ENCODE data around the gene PPFIA3. TPM values are rescaled to one million over a fixed set of nuclear protein-coding genes. Genes with fewer than 3 reads are reported as not detected.

The PPFIA3 gene
- total and polyA plus RNA-seq, 2 of the 4 experiments (the other 2 are of a cell fraction) = 0.90 to 2.4 TPM

GRCh38 chr19:49109051-49109450 is 10.3 kb upstream of the PPFIA3 start:
- no peak overlapping the region for H2AK5ac ChIP-seq (ENCODE audit: low read depth, low read length)
- no peaks in the 10 kb centered on the region for H3K9me3 ChIP-seq (ENCODE audit: control insufficient read depth, insufficient read depth, low read length)
- CTCF ChIA-PET = interaction anchor here (1.1 to 1.5 kb wide), 2 partner anchors 11 to 90 kb away, joined by 3 to 4 read pairs; no protein-coding TSS in a partner anchor
- peaks cover 4% of the 10 kb centered on the region for H3K4me1 ChIP-seq (ENCODE audit: control insufficient read depth, insufficient read depth, low read length)
- dilution Hi-C loops (cut with HindIII; ENCODE audit: low sequenced_read_pairs, unreplicated experiment) (no loop called here), in situ Hi-C loops (cut with MboI; ENCODE audit: low sequenced_read_pairs) (no loop called here), intact Hi-C loops (cut with micrococcal nuclease) (no loop called here)
- H3K4me3 ChIP-seq (ENCODE audit: insufficient read depth, low read depth, low read length) = no peak overlapping the region
- no peak overlapping the region for H3K14ac ChIP-seq (replicated peaks; ENCODE audit: low read depth, low read length)
- H3K4me2 ChIP-seq (ENCODE audit: low read depth, low read length) = no peak overlapping the region
- no TSS peak for BruUV-seq (replicated peaks)
- H2AFZ ChIP-seq (replicated peaks; ENCODE audit: low read length, poor library complexity) = no peak overlapping the region
- no peak overlapping the region for H2BK120ac ChIP-seq (ENCODE audit: low read depth, low read length)
- no peak overlapping the region for H2BK5ac ChIP-seq (ENCODE audit: low read depth, low read length, poor library complexity, severe bottlenecking)
- H4K20me1 ChIP-seq (ENCODE audit: insufficient read depth, low read length) = peaks cover 37% of the 10 kb centered on the region
- no peak overlapping the region for H2BK15ac ChIP-seq (ENCODE audit: low read depth, low read length)
- peaks cover 53% of the 10 kb centered on the region for H3K36me3 ChIP-seq (ENCODE audit: control insufficient read depth, insufficient read depth, low read length)
- H3K56ac ChIP-seq (ENCODE audit: extremely low read depth, insufficient read depth, low read length) = no peak overlapping the region
- DNase-seq = no peak
- H3K79me1 ChIP-seq (ENCODE audit: low read depth in 1 of 2, low read length in 2 of 2) = peaks cover 8 to 48% of the 10 kb centered on the region in 2 experiments; a peak in 3 of 4 replicates
- ATAC-seq (ENCODE audit: low read depth) = no peak
- H3K27ac ChIP-seq (ENCODE audit: insufficient read depth, low read length) = no peak overlapping the region
- 83% methylated on average over 4 of the region's 5 CpGs; no CpG with 5 or more reads in 1 of the 2 experiments for WGBS, 2 experiments (ENCODE audit: extremely low coverage in 2 of 2, insufficient read length in 1 of 2)
- H2AK9ac ChIP-seq (replicated peaks; ENCODE audit: low read depth, low read length, poor library complexity) = no peak overlapping the region
- H2BK20ac ChIP-seq (ENCODE audit: low read depth, low read length) = no peak overlapping the region
- no peak overlapping the region for H4K91ac ChIP-seq (ENCODE audit: insufficient read depth, low read depth, low read length)
- H3K27me3 ChIP-seq (ENCODE audit: control insufficient read depth, insufficient read depth, low read length) = no peaks in the 10 kb centered on the region
- H4K8ac ChIP-seq (ENCODE audit: low read depth in 2 of 2, low read length in 2 of 2) = no peak overlapping the region
- H3K9me1 ChIP-seq (ENCODE audit: insufficient read depth, low read length) = peaks cover 15% of the 10 kb centered on the region
- H4K5ac ChIP-seq (ENCODE audit: low read depth, low read length) = no peak overlapping the region
- POLR2A ChIA-PET (ENCODE audit: unreplicated experiment) = no interaction called here
- H3K4ac ChIP-seq (ENCODE audit: low read depth, low read length) = no peak overlapping the region
- TF ChIP-seq, protein P1, sequence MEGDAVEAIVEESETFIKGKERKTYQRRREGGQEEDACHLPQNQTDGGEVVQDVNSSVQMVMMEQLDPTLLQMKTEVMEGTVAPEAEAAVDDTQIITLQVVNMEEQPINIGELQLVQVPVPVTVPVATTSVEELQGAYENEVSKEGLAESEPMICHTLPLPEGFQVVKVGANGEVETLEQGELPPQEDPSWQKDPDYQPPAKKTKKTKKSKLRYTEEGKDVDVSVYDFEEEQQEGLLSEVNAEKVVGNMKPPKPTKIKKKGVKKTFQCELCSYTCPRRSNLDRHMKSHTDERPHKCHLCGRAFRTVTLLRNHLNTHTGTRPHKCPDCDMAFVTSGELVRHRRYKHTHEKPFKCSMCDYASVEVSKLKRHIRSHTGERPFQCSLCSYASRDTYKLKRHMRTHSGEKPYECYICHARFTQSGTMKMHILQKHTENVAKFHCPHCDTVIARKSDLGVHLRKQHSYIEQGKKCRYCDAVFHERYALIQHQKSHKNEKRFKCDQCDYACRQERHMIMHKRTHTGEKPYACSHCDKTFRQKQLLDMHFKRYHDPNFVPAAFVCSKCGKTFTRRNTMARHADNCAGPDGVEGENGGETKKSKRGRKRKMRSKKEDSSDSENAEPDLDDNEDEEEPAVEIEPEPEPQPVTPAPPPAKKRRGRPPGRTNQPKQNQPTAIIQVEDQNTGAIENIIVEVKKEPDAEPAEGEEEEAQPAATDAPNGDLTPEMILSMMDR (conservative IDR thresholded peaks at IDR 0.05; ENCODE audit: low read depth, low read length) = no peak
- no peak for TF ChIP-seq SMC3 (IDR thresholded peaks at IDR 0.05; ENCODE audit: low read depth, low read length)
- no peak for TF ChIP-seq BHLHE40 (IDR thresholded peaks at IDR 0.05; ENCODE audit: low read depth, low read length)
- TF ChIP-seq, protein P2, sequence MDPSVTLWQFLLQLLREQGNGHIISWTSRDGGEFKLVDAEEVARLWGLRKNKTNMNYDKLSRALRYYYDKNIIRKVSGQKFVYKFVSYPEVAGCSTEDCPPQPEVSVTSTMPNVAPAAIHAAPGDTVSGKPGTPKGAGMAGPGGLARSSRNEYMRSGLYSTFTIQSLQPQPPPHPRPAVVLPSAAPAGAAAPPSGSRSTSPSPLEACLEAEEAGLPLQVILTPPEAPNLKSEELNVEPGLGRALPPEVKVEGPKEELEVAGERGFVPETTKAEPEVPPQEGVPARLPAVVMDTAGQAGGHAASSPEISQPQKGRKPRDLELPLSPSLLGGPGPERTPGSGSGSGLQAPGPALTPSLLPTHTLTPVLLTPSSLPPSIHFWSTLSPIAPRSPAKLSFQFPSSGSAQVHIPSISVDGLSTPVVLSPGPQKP (IDR thresholded peaks at IDR 0.05; ENCODE audit: borderline replicate concordance, low read depth, low read length) = no peak
- TF ChIP-seq USF2 (IDR thresholded peaks at IDR 0.05; ENCODE audit: low read depth, low read length) = no peak
- no peak for TF ChIP-seq POLR2A (IDR thresholded peaks at IDR 0.05; ENCODE audit: low read depth, low read length)
- TF ChIP-seq CHD1 (IDR thresholded peaks at IDR 0.05; ENCODE audit: low read depth, low read length) = no peak
- no peak for TF ChIP-seq MXI1 (IDR thresholded peaks at IDR 0.05; ENCODE audit: borderline replicate concordance, low read depth, low read length)
- no peak for TF ChIP-seq RAD21 (IDR thresholded peaks at IDR 0.05; ENCODE audit: low read length)
- no peak for TF ChIP-seq RFX5 (IDR thresholded peaks at IDR 0.05; ENCODE audit: low read depth, low read length)
- no peak for TF ChIP-seq MAFK (IDR thresholded peaks at IDR 0.05; ENCODE audit: low read depth, low read length)
- no peak for TF ChIP-seq RCOR1 (IDR thresholded peaks at IDR 0.05; ENCODE audit: insufficient replicate concordance, low read length)
- no peak overlapping the region for H3K23ac ChIP-seq (ENCODE audit: low read depth, low read length)
- no peak overlapping the region for H3K18ac ChIP-seq (ENCODE audit: low read depth, low read length)
- H3K9ac ChIP-seq (ENCODE audit: low read depth, low read length) = no peak overlapping the region
